ENCODE data around the gene PANK3. TPM values are rescaled to one million over a fixed set of nuclear protein-coding genes. Genes with fewer than 3 reads are reported as not detected.
A peak's percentile ranks its signal among the peaks of the same experiment; 100 is the strongest.

The PANK3 gene
- total and polyA plus RNA-seq, 8 donors, result 4.8 to 104 (median 12.2) TPM

- TF ChIP-seq EP300 (IDR thresholded peaks at IDR 0.05), result no peak
- no peak for TF ChIP-seq CTCF (IDR thresholded peaks at IDR 0.05)
- no peak for TF ChIP-seq POLR2AphosphoS5 (IDR thresholded peaks at IDR 0.05)
- no peak for TF ChIP-seq POLR2A (IDR thresholded peaks at IDR 0.05)
- DNase-seq, result peak; percentile 44 to 74
- H3K4me3 ChIP-seq, result no peak overlapping the region
- H3K36me3 ChIP-seq, result no peaks in the 10 kb centered on the region
- 52 to 68% (median 61%) methylated on average over 1 of the region's 1 CpG for WGBS, 5 donors
- no peaks in the 10 kb centered on the region for H3K9me3 ChIP-seq
- H3K27me3 ChIP-seq, result peaks cover 0 to 10% (median 0%) of the 10 kb centered on the region in 3 donors
- intact Hi-C loops (cut with DNase I; ENCODE audit: low total_unique reads), result no loop called here
- H3K4me1 ChIP-seq, result peaks cover 0 to 31% (median 6%) of the 10 kb centered on the region in 4 donors
- H3K27ac ChIP-seq, result no peak overlapping the region
These were observed 12.8 kb upstream of the PANK3 start for GRCh38 chr5:168592014-168592368.

- no peak for DNase-seq
- 39 to 52% (median 42%) methylated on average over 2 of the region's 2 CpGs for WGBS, 5 donors
- H3K9me3 ChIP-seq, result no peaks in the 10 kb centered on the region
- no peak overlapping the region for H3K27ac ChIP-seq
- peaks cover 0 to 31% (median 6%) of the 10 kb centered on the region in 4 donors for H3K4me1 ChIP-seq
- no peak overlapping the region for H3K4me3 ChIP-seq
- TF ChIP-seq POLR2A (IDR thresholded peaks at IDR 0.05), result no peak
- TF ChIP-seq CTCF (IDR thresholded peaks at IDR 0.05), result no peak
- TF ChIP-seq EP300 (IDR thresholded peaks at IDR 0.05), result no peak
- TF ChIP-seq POLR2AphosphoS5 (IDR thresholded peaks at IDR 0.05), result no peak
- intact Hi-C loops (cut with DNase I; ENCODE audit: low total_unique reads), result no loop called here
- H3K27me3 ChIP-seq, result peaks cover 0 to 10% (median 0%) of the 10 kb centered on the region in 3 donors
- no peaks in the 10 kb centered on the region for H3K36me3 ChIP-seq
These were observed 12.3 kb upstream of the PANK3 start for GRCh38 chr5:168591302-168592013.

GRCh38 chr5:168590666-168591065 is 11.5 kb upstream of the PANK3 start:
- no peak for TF ChIP-seq CTCF (IDR thresholded peaks at IDR 0.05)
- no peak for TF ChIP-seq POLR2A (IDR thresholded peaks at IDR 0.05)
- no peak for TF ChIP-seq EP300 (IDR thresholded peaks at IDR 0.05)
- TF ChIP-seq POLR2AphosphoS5 (IDR thresholded peaks at IDR 0.05), result no peak
- H3K4me3 ChIP-seq, result no peak overlapping the region
- H3K27me3 ChIP-seq, result peaks cover 0 to 10% (median 0%) of the 10 kb centered on the region in 3 donors
- no peaks in the 10 kb centered on the region for H3K9me3 ChIP-seq
- intact Hi-C loops (cut with DNase I; ENCODE audit: low total_unique reads), result no loop called here
- no peak overlapping the region for H3K27ac ChIP-seq
- no peaks in the 10 kb centered on the region for H3K36me3 ChIP-seq
- peaks cover 0 to 31% (median 6%) of the 10 kb centered on the region in 4 donors for H3K4me1 ChIP-seq
- DNase-seq, result no peak
- WGBS, 5 donors, result 31 to 67% (median 42%) methylated on average over 3 of the region's 3 CpGs

- Histone ChIP-seq H3K4me3 (no peak overlapping the region), H3K27me3 (peaks cover 0 to 10% (median 0%) of the 10 kb centered on the region in 3 donors), H3K36me3 (no peaks in the 10 kb centered on the region), H3K4me1 (peaks cover 0 to 31% (median 6%) of the 10 kb centered on the region in 4 donors), H3K27ac (no peak overlapping the region), H3K9me3 (no peaks in the 10 kb centered on the region)
- intact Hi-C loops (cut with DNase I; ENCODE audit: low total_unique reads), result no loop called here
- TF ChIP-seq CTCF (IDR thresholded peaks at IDR 0.05), result no peak
- TF ChIP-seq POLR2AphosphoS5 (IDR thresholded peaks at IDR 0.05), result no peak
- TF ChIP-seq EP300 (IDR thresholded peaks at IDR 0.05), result no peak
- no peak for TF ChIP-seq POLR2A (IDR thresholded peaks at IDR 0.05)
- no peak for DNase-seq
- WGBS, 5 donors, result 93 to 98% (median 96%) methylated on average over 5 of the region's 5 CpGs
These were observed 8.8 kb upstream of the PANK3 start for GRCh38 chr5:168587987-168588386.
